GM20000 (cell line): ENCODE data around the gene ADSS1.

Experiments
- DNase-seq: peaks from one replicate; pipeline ENCODE4 v3.0.0; 2012; ENCODE audit warnings: low spot score
- CTCF ChIP-seq: IDR thresholded peaks from 2 replicates; pipeline ENCODE4 v1.5.1; 2012; ENCODE audit warnings: mild to moderate bottlenecking, control low read depth; ENCODE audit errors: extremely low read depth, missing control alignments

ADSS1 gene

GRCh38 chr14:104794631-104794992 is 70.6 kb downstream of the ADSS1 start:
- DNase-seq: peak; percentile 72
- no peak for TF ChIP-seq CTCF

GRCh38 chr14:104794993-104795780 is 71.2 kb downstream of the ADSS1 start, which contains the start of gene AKT1:
AKT1 (minus strand) TSS chr14:104795748; CDS start chr14:104792643, 3,105 bp downstream.
- peak; percentile 85 for DNase-seq
- TF ChIP-seq CTCF: no peak

- no peak for TF ChIP-seq CTCF
- peak; percentile 97 for DNase-seq
These were observed 72.0 kb downstream of the ADSS1 start for GRCh38 chr14:104795781-104796686.

GRCh38 chr14:104796687-104797081 is 72.7 kb downstream of the ADSS1 start:
- TF ChIP-seq CTCF: no peak

More at GRCh38 chr14:104796687-104797081, 72.7 kb downstream of the ADSS1 start:
- DNase-seq: no peak
